Cerebellar cortex (tissue), 1 donor: ENCODE results near the gene ROBO3.

Experiments used
- DNase-seq: peaks from one replicate; pipeline ENCODE4 v3.0.0-alpha.2; 2015; ENCODE audit warnings: low spot score

Gene ROBO3

GRCh38 chr11:124922831-124923230 is 57.6 kb downstream of the ROBO3 start:
- no peak for DNase-seq

GRCh38 chr11:124923296-124923695 is 58.1 kb downstream of the ROBO3 start:
- DNase-seq = no peak

GRCh38 chr11:124928942-124929665 is 63.9 kb downstream of the ROBO3 start:
- peak; percentile 5 for DNase-seq

- DNase-seq = no peak
Observed at GRCh38 chr11:124930799-124931198, 65.6 kb downstream of the ROBO3 start.
